Liver (tissue), 9 donors: Measurements from ENCODE around the gene TPSG1. TPM values are rescaled to one million over a fixed set of nuclear protein-coding genes. Genes with fewer than 3 reads are reported as not detected.
"Not testable (repeated sequence)": the region's sequence is repeated elsewhere in the genome, so short reads cannot be mapped to it uniquely, and the experiment has no call there.

Experiments used
- DNase-seq: peaks from one replicate; pipeline ENCODE4 v3.0.0-alpha.2; 2017; ENCODE audit warnings: low spot score
- H3K27ac ChIP-seq, 2 donors: one replicate each; pipeline ENCODE4 v1.7.0; 2013; ENCODE audit warnings: inconsistent platforms in 2 of 2, low read length in 2 of 2, control low read depth in 1 of 2, low read depth in 1 of 2, mild to moderate bottlenecking in 1 of 2
- H3K27me3 ChIP-seq, 4 donors: one replicate each; pipeline versions ENCODE4 v1.6.1 to v1.7.0; 2013; ENCODE audit warnings: low read length in 3 of 4, inconsistent platforms in 1 of 4, mild to moderate bottlenecking in 1 of 4, moderate library complexity in 1 of 4; ENCODE audit not compliant: control insufficient read depth in 4 of 4, insufficient read depth in 4 of 4
- H3K36me3 ChIP-seq, 4 donors: one replicate each; pipeline versions ENCODE4 v1.6.1 to v1.7.0; 2013; ENCODE audit warnings: low read length in 3 of 4, mild to moderate bottlenecking in 3 of 4, low read depth in 1 of 4, moderate library complexity in 1 of 4; ENCODE audit not compliant: control insufficient read depth in 4 of 4, insufficient read depth in 3 of 4
- H3K4me1 ChIP-seq, 4 donors: one replicate each; pipeline versions ENCODE4 v1.6.1 to v1.7.0; 2013; ENCODE audit warnings: low read length in 3 of 4, mild to moderate bottlenecking in 3 of 4, moderate library complexity in 1 of 4; ENCODE audit not compliant: control insufficient read depth in 4 of 4, insufficient read depth in 4 of 4
- H3K4me3 ChIP-seq, 3 donors: one replicate each; pipeline versions ENCODE4 v1.6.1 to v1.7.0; 2013; ENCODE audit warnings: low read length in 3 of 3, control low read depth in 1 of 3, low read depth in 1 of 3, mild to moderate bottlenecking in 1 of 3
- H3K9ac ChIP-seq, 2 donors: one replicate each; pipeline ENCODE4 v1.7.0; 2013; ENCODE audit warnings: low read length in 2 of 2, mild to moderate bottlenecking in 2 of 2, moderate library complexity in 2 of 2, control low read depth in 1 of 2, low read depth in 1 of 2
- H3K9me3 ChIP-seq, 4 donors: one replicate each; pipeline versions ENCODE4 v1.6.1 to v1.7.0; 2013; ENCODE audit warnings: low read length in 3 of 4; ENCODE audit not compliant: control insufficient read depth in 4 of 4
- ATF3 ChIP-seq: IDR thresholded peaks from 2 replicates; pipeline ENCODE4 v1.6.1; 2016; ENCODE audit warnings: antibody characterized with exemption
- CTCF ChIP-seq: fragments of 150-350 bp; IDR thresholded peaks from 2 replicates; pipeline ENCODE4 v1.5.1; 2017; ENCODE audit warnings: improper control_type of control experiment, low read depth, low read length; ENCODE audit not compliant: missing input control
- FOXA1 ChIP-seq: IDR thresholded peaks from 2 replicates; pipeline ENCODE4 v1.6.1; 2016; ENCODE audit warnings: antibody characterized with exemption
- FOXA2 ChIP-seq: IDR thresholded peaks from 2 replicates; pipeline ENCODE4 v1.6.1; 2016; ENCODE audit warnings: antibody characterized with exemption
- GABPA ChIP-seq, 2 donors: IDR thresholded peaks in 1 of 2; conservative IDR thresholded peaks in 1 of 2; 2 replicates each; pipeline ENCODE4 v1.6.1; 2016; ENCODE audit warnings: antibody characterized with exemption in 2 of 2, mild to moderate bottlenecking in 1 of 2, moderate library complexity in 1 of 2
- HNF4A ChIP-seq, 2 donors: conservative IDR thresholded peaks; 2 replicates each; pipeline ENCODE4 v1.6.1; 2016; ENCODE audit warnings: antibody characterized with exemption in 2 of 2, mild to moderate bottlenecking in 2 of 2
- HNF4G ChIP-seq: IDR thresholded peaks from 2 replicates; pipeline ENCODE4 v1.6.1; 2016; ENCODE audit warnings: antibody characterized with exemption
- MAX ChIP-seq: IDR thresholded peaks from 2 replicates; pipeline ENCODE4 v1.6.1; 2016; ENCODE audit warnings: antibody characterized with exemption
- REST ChIP-seq: IDR thresholded peaks from 2 replicates; pipeline ENCODE4 v1.6.1; 2016; ENCODE audit warnings: antibody characterized with exemption, mild to moderate bottlenecking
- RXRA ChIP-seq, 2 donors: IDR thresholded peaks; 2 replicates each; pipeline ENCODE4 v1.6.1; 2017 to 2018; ENCODE audit warnings: antibody characterized with exemption in 2 of 2, mild to moderate bottlenecking in 1 of 2
- SP1 ChIP-seq: IDR thresholded peaks from 2 replicates; pipeline ENCODE4 v1.6.1; 2018; ENCODE audit warnings: antibody characterized with exemption, mild to moderate bottlenecking
- TAF1 ChIP-seq: conservative IDR thresholded peaks from 2 replicates; pipeline ENCODE4 v1.6.1; 2016; ENCODE audit warnings: antibody characterized with exemption, mild to moderate bottlenecking
- YY1 ChIP-seq: IDR thresholded peaks from 2 replicates; pipeline ENCODE4 v1.6.1; 2016; ENCODE audit warnings: antibody characterized with exemption, mild to moderate bottlenecking
- WGBS: extraction: QIAGEN DNeasy Blood & Tissue Kit; methylation state at CpG from one replicate; pipeline ENCODE4 v1.1.7; 2013; 5-methylcytosine and 5-hydroxymethylcytosine counted together
- polyA plus RNA-seq, 2 donors: library from polyadenylated mRNA; stranded (reverse) in 1 of 2; unstranded in 1 of 2; fragments of 200-250 nt in 1 of 2; fragments of >200 nt in 1 of 2; fragmentation: Nextera tagmentation in 1 of 2; extraction: Ambion mirVana in 1 of 2; gene quantifications; one replicate each; pipeline versions ENCODE4 v1.2.1 to v1.2.3, GENCODE V29; 2013 to 2015
- total RNA-seq, 2 donors: library from RNA; depleted of rRNA; stranded (reverse); fragments of >200 nt; gene quantifications; one replicate each; pipeline ENCODE4 v1.2.3, GENCODE V29; 2014
- donor health status: healthy.
- donor health status: healthy.
- donor health status: healthy.
- donor health status: healthy.
- donor health status: healthy.

The TPSG1 gene
- total and polyA plus RNA-seq, 4 donors: 0.55 TPM; not detected in 3

- 86% methylated on average over 13 of the region's 14 CpGs for WGBS
- not testable (repeated sequence) for H3K36me3 ChIP-seq, H3K9ac ChIP-seq, DNase-seq, H3K4me1 ChIP-seq, H3K9me3 ChIP-seq, H3K27ac ChIP-seq, H3K27me3 ChIP-seq, H3K4me3 ChIP-seq
Measured at GRCh38 chr16:1247903-1248537, 23.0 kb upstream of the TPSG1 start.

GRCh38 chr16:1245452-1246020 lies 20.5 kb upstream of the TPSG1 start:
- H3K4me1 ChIP-seq: no peaks in the 10 kb centered on the region
- DNase-seq: no peak
- no peaks in the 10 kb centered on the region for H3K9me3 ChIP-seq
- no peak for TF ChIP-seq TAF1
- TF ChIP-seq CTCF: no peak
- TF ChIP-seq FOXA2: no peak
- TF ChIP-seq RXRA (IDR thresholded peaks at IDR 0.05): no peak
- no peak for TF ChIP-seq MAX
- no peak for TF ChIP-seq SP1
- no peak for TF ChIP-seq HNF4G
- TF ChIP-seq GABPA (IDR thresholded peaks at IDR 0.05 in 1 of 2, conservative IDR thresholded peaks at IDR 0.05 in 1 of 2): no peak
- no peak for TF ChIP-seq REST
- no peak overlapping the region for H3K4me3 ChIP-seq
- H3K36me3 ChIP-seq: no peaks in the 10 kb centered on the region
- H3K9ac ChIP-seq: no peak overlapping the region
- no peaks in the 10 kb centered on the region for H3K27me3 ChIP-seq
- H3K27ac ChIP-seq: no peak overlapping the region
- WGBS: 60% methylated on average over 22 of the region's 22 CpGs

- no peaks in the 10 kb centered on the region for H3K36me3 ChIP-seq
- no peak overlapping the region for H3K4me3 ChIP-seq
- no peak overlapping the region for H3K9ac ChIP-seq
- DNase-seq: no peak
- H3K27me3 ChIP-seq: no peaks in the 10 kb centered on the region
- no peak overlapping the region for H3K27ac ChIP-seq
- 75% methylated on average over 12 of the region's 12 CpGs for WGBS
- H3K4me1 ChIP-seq: no peaks in the 10 kb centered on the region
- no peak for TF ChIP-seq ATF3
- TF ChIP-seq CTCF: no peak
- no peak for TF ChIP-seq RXRA (IDR thresholded peaks at IDR 0.05)
- TF ChIP-seq HNF4G: no peak
- no peak for TF ChIP-seq HNF4A (conservative IDR thresholded peaks at IDR 0.05)
- no peak for TF ChIP-seq YY1
- TF ChIP-seq FOXA1: no peak
- no peaks in the 10 kb centered on the region for H3K9me3 ChIP-seq
Measured at GRCh38 chr16:1244881-1245280, 19.8 kb upstream of the TPSG1 start.
